DND-41 (cell line): ENCODE data around the gene MRPL54.

Source experiments
- ATAC-seq: fragments of 200-7000 bp; cut with Tn5 transposase; 3 replicates; pipeline ENCODE4 v1.9.1; 2021; ENCODE audit warnings: low read depth; ENCODE audit not compliant: insufficient read depth
- DNase-seq: peaks from one replicate; pipeline ENCODE4 v3.0.0-alpha.2; 2020
- H2AFZ ChIP-seq: 2 replicates; pipeline ENCODE4 v1.6.0; 2012; ENCODE audit warnings: low read depth, low read length
- H3K27ac ChIP-seq: 2 replicates; pipeline ENCODE4 v1.5.1; 2012; ENCODE audit warnings: low read length, inconsistent platforms
- H3K27me3 ChIP-seq: fragments of 200-600 bp; sonication (generic); 2 replicates; pipeline ENCODE4 v1.6.0; 2012; ENCODE audit warnings: low read length, mild to moderate bottlenecking, inconsistent platforms; ENCODE audit not compliant: insufficient read depth, poor library complexity
- H3K36me3 ChIP-seq: 2 replicates; pipeline ENCODE4 v1.5.1; 2012; ENCODE audit warnings: low read length, inconsistent platforms; ENCODE audit not compliant: insufficient read depth
- H3K4me1 ChIP-seq: 2 replicates; pipeline ENCODE4 v1.5.1; 2012; ENCODE audit warnings: mild to moderate bottlenecking, low read length; ENCODE audit not compliant: insufficient read depth
- H3K4me2 ChIP-seq: 2 replicates; pipeline ENCODE4 v1.6.0; 2012; ENCODE audit warnings: mild to moderate bottlenecking, moderate library complexity, low read length, inconsistent platforms; ENCODE audit not compliant: insufficient read depth
- H3K4me3 ChIP-seq, 2 experiments: fragments of 200-600 bp in 1 of 2; shearing (Covaris generic) in 1 of 2; 2 replicates each; pipeline ENCODE4 v1.5.1; 2012 to 2016; ENCODE audit warnings: inconsistent platforms in 2 of 2, low read length in 2 of 2, mild to moderate bottlenecking in 2 of 2, low read depth in 1 of 2, moderate library complexity in 1 of 2
- H3K79me2 ChIP-seq: 2 replicates; pipeline ENCODE4 v1.6.0; 2012; ENCODE audit warnings: low read length, inconsistent platforms; ENCODE audit not compliant: insufficient read depth
- H3K9ac ChIP-seq: 2 replicates; pipeline ENCODE4 v1.6.0; 2012; ENCODE audit warnings: low read depth, mild to moderate bottlenecking, inconsistent platforms, low read length, moderate library complexity
- H3K9me3 ChIP-seq: 2 replicates; pipeline ENCODE4 v1.5.1; 2012; ENCODE audit warnings: low read length, moderate library complexity, mild to moderate bottlenecking, inconsistent platforms; ENCODE audit not compliant: insufficient read depth, severe bottlenecking
- H4K20me1 ChIP-seq: 2 replicates; pipeline ENCODE4 v1.6.0; 2012; ENCODE audit warnings: low read length; ENCODE audit not compliant: insufficient read depth
- CTCF ChIP-seq: IDR thresholded peaks from 2 replicates; pipeline ENCODE4 v1.5.1; 2012; ENCODE audit warnings: borderline replicate concordance, low read length, moderate library complexity, mild to moderate bottlenecking; ENCODE audit not compliant: poor library complexity, severe bottlenecking; ENCODE audit errors: extremely low read depth
- EZH2 ChIP-seq: IDR thresholded peaks from 3 replicates; pipeline ENCODE4 v1.6.1; 2012; ENCODE audit warnings: borderline replicate concordance, low read depth, mild to moderate bottlenecking, moderate library complexity, low read length, inconsistent platforms; ENCODE audit not compliant: severe bottlenecking

Gene MRPL54

GRCh38 chr19:3784607-3785450 is 22.3 kb downstream of the MRPL54 start:
- Histone ChIP-seq H3K9me3 (peaks cover 19% of the 10 kb centered on the region), H4K20me1 (0 out of 2 replicates have a peak, but pooled peaks cover 5% of the 10 kb centered on the region), H3K4me3 (peak overlapping the region in 1 of 2 experiments; percentile 61; a peak in 3 of 4 replicates), H3K27me3 (peaks cover 19% of the 10 kb centered on the region), H3K4me1 (peaks cover 8% of the 10 kb centered on the region), H2AFZ (no peak overlapping the region), H3K79me2 (no peaks in the 10 kb centered on the region), H3K4me2 (peak overlapping the region; percentile 66), H3K27ac (no peak overlapping the region), H3K9ac (peak overlapping the region; percentile 57), H3K36me3 (no peaks in the 10 kb centered on the region)
- no peak for ATAC-seq
- DNase-seq = no peak
- no peak for TF ChIP-seq EZH2
- TF ChIP-seq CTCF = no peak

GRCh38 chr19:3785451-3785937 is 23.0 kb downstream of the MRPL54 start:
- Histone ChIP-seq H3K9me3 (peaks cover 19% of the 10 kb centered on the region), H3K4me2 (peak overlapping the region; percentile 66), H3K9ac (peak overlapping the region; percentile 57), H2AFZ (peak overlapping the region; percentile 41), H3K27ac (no peak overlapping the region), H3K79me2 (no peaks in the 10 kb centered on the region), H3K27me3 (peaks cover 19% of the 10 kb centered on the region), H3K4me1 (peaks cover 8% of the 10 kb centered on the region), H3K36me3 (no peaks in the 10 kb centered on the region), H4K20me1 (0 out of 2 replicates have a peak, but pooled peaks cover 5% of the 10 kb centered on the region), H3K4me3 (peak overlapping the region; percentile 21 to 61; a peak in 3 of 4 replicates)
- peak; percentile 52 for ATAC-seq
- TF ChIP-seq EZH2 (peak; percentile 89), CTCF (no peak)
- peak; percentile 50 for DNase-seq

GRCh38 chr19:3785938-3786824 is 23.7 kb downstream of the MRPL54 start, which contains the start of gene MATK:
Gene MATK, minus strand, starts transcription at chr19:3786381. Its CDS starts 1,246 bp downstream, at chr19:3785135.
- H3K27me3 ChIP-seq = peaks cover 19% of the 10 kb centered on the region
- DNase-seq = peak; percentile 51
- no peaks in the 10 kb centered on the region for H3K79me2 ChIP-seq
- ATAC-seq = peak; percentile 67
- H3K4me3 ChIP-seq = peak within 1 kb of the TSS; percentile 21 to 61; a peak in 3 of 4 replicates
- peaks cover 8% of the 10 kb centered on the region for H3K4me1 ChIP-seq
- peak within 1 kb of the TSS; percentile 66 for H3K4me2 ChIP-seq
- TF ChIP-seq CTCF (no peak), EZH2 (no peak)
- H2AFZ ChIP-seq = peak within 1 kb of the TSS; percentile 58
- peaks cover 17% of the 10 kb centered on the region for H3K9me3 ChIP-seq
- peak within 1 kb of the TSS; percentile 57 for H3K9ac ChIP-seq
- 0 out of 2 replicates have a peak, but pooled peaks cover 5% of the 10 kb centered on the region for H4K20me1 ChIP-seq
- H3K36me3 ChIP-seq = no peaks in the 10 kb centered on the region
- H3K27ac ChIP-seq = no peak within 1 kb of the TSS
